GM21619 (cell line): ENCODE data around the gene FBXL13.
"Not testable (repeated sequence)": the region's sequence is repeated elsewhere in the genome, so short reads cannot be mapped to it uniquely, and the experiment has no call there.

Experiments used
- ATAC-seq: cut with Tn5 transposase; IDR thresholded peaks from one replicate; pipeline ENCODE4 v1.9.1; 2021; ENCODE audit not compliant: unreplicated experiment

FBXL13 gene

DNA sequence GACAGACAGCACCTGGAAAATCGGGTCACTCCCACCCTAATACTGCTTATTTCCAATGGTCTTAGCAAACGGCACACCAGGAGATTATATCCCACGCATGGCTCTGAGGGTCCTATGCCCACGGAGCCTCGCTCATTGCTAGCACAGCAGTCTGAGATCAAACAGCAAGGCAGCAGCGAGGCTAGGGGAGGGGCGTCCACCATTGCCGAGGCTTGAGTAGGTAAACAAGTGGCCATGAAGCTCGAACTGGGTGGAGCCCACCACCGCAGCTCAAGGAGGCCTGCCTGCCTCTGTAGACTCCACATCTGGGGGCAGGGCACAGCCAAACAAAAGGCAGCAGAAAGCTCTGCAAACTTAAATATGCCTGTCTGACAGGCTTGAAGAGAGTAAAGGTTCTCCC is 293.7 kb downstream of the FBXL13 start:
- not testable (repeated sequence) for ATAC-seq

GRCh38 chr7:102778663-102779062 is 295.9 kb downstream of the FBXL13 start:
- ATAC-seq = not testable (repeated sequence)

GRCh38 chr7:102776217-102776616 is 298.4 kb downstream of the FBXL13 start:
- not testable (repeated sequence) for ATAC-seq

DNA sequence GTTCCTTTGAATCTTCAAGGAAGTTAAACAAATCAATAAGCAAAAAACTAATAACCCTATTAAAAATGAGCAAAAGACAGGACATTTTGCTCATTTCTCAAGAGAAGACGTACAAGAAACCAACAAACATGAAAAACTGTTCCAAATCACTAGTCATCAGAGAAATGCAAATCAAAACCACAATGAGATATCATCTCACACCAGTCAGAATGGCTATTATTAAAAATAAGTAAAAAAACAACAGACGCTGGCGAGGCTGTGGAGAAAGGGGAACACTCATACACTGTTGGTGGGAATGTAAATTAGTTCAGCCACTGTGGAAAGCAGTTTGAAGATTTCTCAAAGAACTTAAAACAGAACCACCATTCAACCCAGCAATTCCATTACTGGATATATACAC is 304.1 kb downstream of the FBXL13 start:
- ATAC-seq = peak; percentile 55

DNA sequence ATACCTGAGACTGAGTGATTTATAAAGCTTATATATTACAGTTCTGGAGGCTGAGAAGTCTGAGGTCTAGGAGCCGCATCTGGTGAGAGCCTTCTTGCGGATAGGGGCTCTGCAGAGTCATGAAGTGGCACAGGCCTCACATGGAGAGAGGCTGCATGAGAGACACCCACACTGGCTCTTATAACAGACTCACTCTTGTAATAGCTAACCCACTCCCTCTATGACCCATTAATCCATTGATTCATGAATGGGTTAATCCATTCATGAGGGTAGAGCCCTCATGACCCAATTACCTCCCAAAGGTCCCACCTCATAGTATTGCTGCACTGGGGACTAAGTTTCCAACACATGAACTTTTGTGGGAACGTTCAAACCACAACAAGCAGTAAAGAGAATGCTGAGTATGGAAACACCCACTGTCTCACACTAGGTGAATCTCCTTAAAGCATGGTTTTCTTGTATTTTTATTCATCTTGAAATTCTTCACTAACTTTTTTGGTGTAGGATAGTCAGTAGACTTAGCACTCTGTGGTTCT is 304.9 kb downstream of the FBXL13 start:
- ATAC-seq = not testable (repeated sequence)

- not testable (repeated sequence) for ATAC-seq
These were observed 311.2 kb downstream of the FBXL13 start for GRCh38 chr7:102763295-102763905.
